GM18502 (cell line): ENCODE results near the gene SNX9.
"Not testable (repeated sequence)": the region's sequence is repeated elsewhere in the genome, so short reads cannot be mapped to it uniquely, and the experiment has no call there.

Source experiments
- ATAC-seq: cut with Tn5 transposase; IDR thresholded peaks from one replicate; pipeline ENCODE4 v1.9.1; 2021; ENCODE audit warnings: mild to moderate bottlenecking; ENCODE audit not compliant: unreplicated experiment, poor library complexity

SNX9 gene

DNA sequence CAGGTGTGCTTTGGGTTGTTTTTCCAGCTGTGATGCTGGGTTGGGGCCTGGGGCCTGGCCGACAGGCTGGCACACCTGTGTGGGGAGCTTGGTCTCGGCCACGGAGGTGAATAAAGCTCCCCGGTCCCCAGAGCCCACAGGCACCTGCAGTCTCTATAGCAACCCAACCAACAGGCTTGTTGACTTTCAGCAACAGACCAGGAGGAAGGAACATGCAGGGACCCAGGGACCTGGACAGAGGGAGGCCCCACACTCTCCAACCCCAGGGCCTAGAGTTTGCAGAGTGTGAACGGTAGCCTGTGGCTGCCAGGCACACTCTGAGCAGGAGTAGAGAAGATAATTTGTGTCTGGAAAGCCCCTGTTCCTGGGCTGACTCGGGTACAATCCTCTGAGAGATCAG is 144.0 kb downstream of the SNX9 start:
- no peak for ATAC-seq

DNA sequence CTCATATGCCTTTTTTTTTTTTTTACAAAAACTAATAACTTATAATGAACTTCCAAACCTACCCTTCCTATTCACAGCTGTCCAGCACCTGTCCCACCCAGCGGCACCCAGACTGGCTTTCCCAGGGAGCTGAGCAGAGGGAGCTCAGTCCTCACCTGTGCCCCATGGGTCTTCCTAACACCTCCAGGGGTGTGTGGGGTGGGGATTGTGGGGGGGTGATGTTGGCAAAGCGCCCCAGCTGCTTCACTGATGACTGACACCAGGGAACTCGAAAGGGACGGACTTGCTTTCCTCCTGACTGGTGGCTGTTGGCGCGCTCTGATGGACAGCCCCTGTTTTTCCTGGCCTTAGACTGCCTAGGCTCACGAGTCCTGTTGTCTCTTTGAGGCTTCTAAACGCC is 144.4 kb downstream of the SNX9 start:
- ATAC-seq: no peak

DNA sequence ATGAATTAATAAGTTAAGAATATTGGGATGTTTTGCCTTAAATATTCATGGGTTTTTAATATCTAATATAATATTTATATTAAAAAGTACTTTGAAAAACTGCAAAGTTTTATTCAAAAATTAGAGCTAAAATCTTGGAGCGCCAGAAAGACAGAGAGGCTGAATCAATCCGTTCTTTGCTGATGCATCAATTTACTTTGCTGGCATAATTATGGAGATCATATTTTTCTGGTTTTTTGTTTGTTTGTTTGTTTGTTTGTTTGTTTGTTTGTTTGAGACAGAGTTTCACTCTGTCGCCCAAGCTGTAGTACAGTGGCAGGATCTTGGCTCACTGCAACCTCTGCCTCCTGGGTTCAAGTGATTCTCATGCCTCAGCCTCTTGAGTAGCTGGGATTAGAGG is 149.1 kb downstream of the SNX9 start:
- ATAC-seq: not testable (repeated sequence)

DNA sequence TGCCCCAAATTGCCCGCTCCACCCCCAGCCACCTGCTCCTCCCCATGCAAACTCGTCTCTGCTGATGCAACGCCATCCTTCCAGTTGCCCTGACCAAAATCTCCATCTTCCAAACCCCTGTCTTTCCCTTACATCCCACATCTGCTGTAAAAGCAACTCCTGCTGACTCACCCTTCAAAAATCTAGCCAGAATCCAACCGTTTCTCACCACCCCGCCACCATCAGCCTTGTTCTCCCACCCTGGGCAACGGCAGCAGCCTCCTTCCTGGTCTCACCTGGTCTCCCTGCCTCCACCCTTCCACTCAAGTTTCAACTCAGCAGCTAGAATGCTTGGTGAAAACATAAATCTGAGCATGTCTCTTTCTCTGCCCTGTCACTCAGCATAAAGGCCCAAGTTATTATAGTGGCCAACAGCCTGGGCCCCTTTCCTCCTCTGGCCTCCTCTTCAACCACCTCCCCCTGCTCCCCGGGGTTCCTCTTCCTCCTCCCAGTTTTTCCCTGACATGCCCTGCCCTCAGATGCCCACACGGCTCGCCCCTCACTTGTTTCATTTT is 151.4 kb downstream of the SNX9 start:
- ATAC-seq: no peak

DNA sequence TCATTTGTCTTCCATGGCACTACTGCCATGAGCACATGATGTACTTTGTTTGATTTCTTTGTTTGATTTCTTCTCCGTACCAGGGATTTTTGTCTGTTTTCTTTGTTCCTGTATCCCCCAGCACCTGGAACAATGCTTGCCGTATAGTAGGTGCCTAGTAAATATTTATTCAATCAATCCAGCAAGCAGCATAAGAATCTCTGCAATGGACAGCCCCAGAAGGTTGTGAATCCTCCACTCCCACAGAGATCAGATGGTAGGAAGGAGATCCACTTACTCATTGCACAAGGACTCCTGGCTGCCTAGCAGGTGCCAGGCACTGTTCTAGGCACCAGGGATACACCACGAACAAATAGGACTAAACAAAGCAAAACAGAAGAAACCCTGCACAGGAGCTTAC is 151.9 kb downstream of the SNX9 start:
- ATAC-seq: no peak

DNA sequence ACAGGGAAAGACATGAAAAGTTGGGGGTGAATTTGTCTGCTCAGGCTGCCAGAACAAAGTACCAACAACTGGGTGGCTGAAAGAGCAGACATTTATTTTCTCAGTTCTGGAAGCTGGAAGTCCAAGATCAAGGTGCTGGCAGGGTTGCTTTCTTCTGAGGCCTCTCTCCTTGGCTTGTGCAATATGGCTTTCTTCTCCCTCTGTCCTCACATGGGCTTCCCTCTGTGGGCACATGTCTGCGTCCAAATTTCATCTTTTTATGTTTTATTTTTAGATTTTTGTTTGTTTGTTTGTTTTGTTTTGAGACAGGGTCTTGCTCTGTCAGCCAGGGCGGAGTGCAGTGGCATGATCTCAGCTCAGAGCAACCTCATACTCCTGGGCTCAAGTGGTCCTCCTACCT is 152.4 kb downstream of the SNX9 start:
- ATAC-seq: no peak

DNA sequence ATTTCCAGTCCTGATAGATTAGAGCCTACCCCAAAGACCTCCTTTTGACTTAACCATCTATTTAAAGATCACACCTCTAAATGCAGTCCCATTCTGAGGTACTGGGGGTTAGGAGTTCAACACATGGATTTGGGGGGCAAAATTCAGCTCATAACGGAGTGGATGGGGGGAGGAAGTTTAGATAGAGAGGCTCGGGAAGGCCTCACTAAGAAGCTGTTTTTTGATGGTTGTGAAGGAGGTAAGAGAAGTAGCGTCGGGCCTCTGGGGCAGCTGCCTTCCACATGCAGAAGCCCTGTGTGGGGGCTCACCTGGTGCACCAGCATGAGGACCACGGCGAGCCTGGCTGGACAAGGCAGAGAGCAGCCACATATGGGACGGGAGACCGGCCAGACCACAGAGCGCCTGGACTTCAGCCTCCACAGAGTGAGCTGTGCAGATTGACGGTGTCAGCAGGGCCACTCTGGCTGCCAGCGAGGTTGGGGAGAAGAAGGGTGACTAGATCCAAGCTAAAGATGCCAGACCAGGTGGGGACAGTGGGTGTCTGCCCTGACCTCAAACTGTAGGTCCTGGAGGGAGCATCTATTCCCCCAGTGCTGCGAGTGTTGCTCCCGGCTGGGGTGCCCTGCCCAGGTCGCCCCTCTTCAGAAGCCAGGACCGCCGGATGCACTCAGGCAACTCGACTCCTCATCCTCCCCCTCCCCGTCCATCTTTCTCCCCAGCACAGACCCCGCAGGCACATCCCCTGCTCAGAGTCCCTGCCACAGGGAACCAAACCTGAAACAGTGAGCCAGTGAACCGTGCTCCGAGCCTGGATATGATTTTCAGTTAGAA is 153.5 kb downstream of the SNX9 start:
- no peak for ATAC-seq

DNA sequence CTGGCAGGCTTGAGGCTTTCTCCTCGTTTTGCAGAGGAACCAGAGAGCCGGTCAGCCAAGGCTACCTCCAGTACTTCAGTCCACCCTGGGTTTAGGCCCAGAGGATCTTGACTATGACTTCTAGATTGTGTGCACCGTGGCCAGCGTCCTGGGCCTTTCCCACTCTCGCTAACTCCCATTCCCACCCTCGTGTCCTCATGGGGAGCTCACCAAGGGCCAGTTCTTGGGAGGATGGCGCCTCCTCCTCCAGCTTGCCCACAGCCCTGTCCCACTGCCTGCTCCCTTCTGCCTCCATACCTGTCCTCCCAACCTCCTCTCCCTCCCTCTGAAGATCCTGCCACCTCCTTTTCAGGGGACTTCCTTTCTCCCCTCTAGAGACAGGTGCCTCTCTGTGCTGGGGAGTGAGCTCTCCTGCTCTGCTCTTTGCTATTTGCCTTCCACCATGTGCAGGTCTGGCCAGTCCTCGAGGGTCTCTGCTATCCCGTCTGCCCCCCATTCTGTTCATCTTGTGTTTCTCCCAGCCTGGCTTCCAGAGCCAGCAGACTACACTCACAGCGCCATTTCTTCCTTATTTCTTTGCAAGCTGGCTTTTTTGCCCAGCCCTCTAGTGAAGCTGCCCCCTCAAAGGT is 154.2 kb downstream of the SNX9 start:
- no peak for ATAC-seq

DNA sequence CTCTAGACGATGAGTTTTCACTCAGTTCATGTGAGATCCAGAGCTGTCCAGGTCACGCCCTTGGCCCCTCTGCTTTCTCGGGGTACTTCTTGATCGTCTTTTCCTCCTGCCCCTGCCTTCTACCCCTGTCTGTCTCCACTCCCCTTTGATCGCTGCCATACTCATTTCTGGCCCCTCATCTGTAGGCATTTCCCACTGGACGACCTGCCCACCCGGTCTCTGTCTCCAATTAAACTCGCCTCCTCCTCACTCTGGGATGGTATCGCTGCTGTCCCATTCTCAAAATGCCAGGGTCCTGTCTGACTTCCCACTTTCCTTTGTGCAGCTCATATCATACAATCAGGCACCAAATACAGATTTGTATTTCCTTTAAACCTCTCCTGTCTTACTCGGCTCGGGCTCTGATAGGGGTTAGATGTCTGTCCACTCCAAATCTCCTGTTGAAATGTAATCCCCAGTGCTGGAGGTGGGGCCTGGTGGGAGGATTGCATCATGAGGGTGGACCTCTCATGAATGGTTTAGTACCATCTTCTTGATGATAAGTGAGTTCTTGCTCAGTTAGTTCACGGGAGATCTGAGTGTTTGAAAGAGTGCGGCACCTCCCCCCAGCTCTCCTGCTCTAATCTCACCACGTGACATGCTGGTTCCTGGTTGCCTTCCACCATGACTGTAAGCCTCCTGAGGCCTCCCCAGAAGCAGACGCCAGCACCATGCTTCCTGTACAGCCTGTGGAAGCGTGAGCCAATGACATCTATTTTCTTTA is 155.2 kb downstream of the SNX9 start:
- ATAC-seq: no peak

DNA sequence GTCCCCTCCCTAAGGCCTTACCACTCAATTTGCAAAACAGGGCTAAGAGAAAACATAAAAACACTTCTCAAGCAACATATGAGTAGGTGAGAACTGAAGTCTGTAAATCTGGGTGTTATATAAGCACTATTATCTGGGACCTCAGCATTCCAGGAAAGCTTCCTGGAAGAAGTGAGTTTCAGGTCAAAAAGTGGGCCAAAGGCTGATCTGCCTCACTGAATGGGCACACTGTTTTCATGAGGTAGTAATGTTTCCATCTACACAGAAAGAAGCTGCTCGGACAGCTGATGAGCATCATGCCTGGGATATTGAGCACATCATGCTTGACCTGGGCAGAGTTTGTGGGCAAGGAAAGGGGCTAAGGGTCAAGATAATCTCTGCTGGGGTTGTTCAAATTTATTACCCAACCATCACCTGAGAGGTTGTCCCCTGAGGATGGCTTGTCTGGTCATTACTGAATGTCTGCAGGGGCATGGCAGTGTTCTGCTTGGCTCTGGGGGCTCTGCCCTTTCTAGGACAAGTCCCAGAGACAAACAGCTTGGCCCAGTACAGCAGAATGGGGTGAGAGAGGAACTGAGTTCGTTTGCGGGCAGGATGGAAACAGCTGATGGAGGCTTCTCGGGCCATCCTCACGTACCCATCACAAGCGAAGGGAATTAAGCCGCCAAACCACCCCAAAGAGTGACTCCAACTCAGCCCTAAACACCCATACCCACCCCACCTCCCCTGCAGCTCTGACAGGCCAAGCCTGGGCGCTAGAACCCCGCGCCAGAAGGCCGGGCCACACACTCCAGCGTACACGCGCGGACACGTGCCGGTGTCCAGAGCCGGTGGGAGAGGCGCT is 157.5 kb downstream of the SNX9 start:
- peak; percentile 14 for ATAC-seq

DNA sequence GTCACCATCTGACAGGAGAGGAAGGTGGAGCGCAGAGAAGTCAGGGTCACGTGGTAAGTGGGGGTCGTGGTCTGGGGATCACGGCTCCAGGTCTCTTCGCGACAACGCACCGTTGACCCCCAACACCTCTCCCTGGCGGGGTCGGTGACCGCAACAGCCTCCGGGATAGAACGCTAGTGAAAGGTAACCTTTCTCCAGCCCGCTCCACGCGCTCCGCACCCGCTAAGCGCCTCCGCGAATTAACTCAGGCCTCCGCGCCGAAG is 158.0 kb downstream of the SNX9 start:
- peak; percentile 41 for ATAC-seq

DNA sequence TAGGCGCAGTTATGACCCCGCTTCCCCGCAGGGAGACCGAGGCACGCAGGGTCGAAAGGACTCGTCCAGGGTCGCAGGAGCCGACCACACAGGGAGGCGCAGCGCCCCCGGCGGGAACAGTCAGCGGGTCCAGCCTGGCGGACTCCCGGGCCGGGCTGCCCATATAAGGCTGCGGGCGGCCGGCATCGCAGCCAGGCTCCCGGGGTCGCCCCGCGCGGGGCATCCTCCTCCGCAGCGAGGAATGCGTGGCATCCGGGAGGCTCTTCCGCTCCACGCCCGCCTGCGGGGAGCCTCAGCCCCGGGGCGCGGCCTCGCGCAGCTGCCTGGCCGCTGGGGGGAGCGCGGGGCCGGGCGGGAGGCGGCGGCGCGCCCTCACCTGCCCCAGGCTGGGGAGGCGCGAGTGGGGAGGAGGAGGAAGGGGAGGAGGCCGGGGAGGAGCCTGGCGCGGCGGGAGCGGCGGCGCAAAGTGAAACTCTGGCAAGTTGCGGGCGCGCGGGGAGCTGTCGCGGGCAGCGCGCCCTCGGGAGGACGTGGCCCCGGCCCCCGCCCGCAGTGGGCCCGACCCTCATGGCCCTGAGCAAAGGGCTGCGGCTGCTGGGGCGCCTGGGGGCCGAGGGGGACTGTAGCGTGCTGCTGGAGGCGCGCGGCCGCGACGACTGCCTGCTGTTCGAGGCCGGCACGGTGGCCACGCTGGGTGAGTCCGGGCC is 158.5 kb downstream of the SNX9 start, which contains the start of gene SYNJ2:
Gene SYNJ2 (plus strand): TSS at position 469 of the 707 bp plus-strand sequence. CDS start 99 bp downstream, at position 568.
- ATAC-seq: peak; percentile 87

DNA sequence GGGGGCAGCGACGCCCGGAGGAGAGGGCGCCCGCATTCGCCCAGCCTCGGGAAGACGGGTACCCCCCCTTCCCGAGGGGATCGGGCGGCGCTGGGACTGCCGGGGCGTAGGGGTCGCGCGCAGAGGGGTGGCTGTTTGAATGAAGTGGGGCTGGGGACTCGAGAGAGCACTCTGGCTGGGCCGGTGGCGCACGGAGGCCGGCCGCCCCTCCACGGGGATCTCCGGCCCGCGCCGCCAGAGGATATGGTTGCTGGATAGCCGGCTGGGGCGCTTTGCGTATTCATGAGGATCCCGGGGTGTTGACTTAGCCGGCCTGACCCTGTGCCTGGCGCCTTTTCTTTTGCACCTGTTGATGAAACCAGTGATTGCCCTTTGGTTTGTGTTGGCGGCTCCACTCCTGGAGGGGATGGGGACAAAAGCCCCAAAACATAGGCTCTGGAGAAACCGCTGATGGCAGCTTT is 159.1 kb downstream of the SNX9 start:
- peak; percentile 40 for ATAC-seq

DNA sequence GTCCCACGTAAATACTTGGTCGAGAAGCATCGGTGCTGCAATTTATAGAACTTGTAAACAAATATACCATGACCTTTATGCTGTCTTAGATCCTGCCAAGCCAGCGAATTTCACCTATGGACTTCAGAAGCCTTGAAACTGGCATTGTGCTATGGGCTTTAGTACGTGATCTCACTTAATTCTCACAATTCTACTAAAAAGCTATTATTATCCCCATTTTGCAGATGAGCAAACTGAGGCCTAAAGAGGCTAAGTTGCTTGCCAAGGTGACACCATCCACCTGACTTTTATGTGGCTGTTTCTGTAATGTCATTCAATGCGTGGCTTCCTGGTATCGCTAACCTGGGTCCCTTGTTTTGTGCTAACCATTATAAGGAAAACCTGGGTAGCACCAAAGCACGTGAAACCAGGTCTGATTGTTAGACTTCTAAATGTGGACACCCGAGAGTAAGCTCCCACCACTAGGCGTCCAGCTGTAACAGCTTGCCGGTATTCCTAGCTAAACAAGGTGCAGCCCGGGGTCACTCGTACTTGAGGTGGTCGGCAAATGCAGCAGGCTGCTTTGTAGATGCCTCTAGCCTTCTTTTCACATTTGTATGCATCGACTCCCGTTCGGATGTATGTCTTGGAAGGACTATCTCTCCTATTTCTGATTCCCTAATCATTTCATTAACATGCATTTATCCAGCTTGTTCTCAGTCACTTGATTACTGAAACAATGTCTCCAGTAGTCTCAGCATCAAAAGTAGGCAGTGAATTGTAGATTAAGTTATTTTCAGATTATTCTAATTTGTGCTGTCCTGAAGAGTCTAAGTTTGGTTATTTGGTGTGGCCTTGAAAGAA is 159.7 kb downstream of the SNX9 start:
- ATAC-seq: no peak

DNA sequence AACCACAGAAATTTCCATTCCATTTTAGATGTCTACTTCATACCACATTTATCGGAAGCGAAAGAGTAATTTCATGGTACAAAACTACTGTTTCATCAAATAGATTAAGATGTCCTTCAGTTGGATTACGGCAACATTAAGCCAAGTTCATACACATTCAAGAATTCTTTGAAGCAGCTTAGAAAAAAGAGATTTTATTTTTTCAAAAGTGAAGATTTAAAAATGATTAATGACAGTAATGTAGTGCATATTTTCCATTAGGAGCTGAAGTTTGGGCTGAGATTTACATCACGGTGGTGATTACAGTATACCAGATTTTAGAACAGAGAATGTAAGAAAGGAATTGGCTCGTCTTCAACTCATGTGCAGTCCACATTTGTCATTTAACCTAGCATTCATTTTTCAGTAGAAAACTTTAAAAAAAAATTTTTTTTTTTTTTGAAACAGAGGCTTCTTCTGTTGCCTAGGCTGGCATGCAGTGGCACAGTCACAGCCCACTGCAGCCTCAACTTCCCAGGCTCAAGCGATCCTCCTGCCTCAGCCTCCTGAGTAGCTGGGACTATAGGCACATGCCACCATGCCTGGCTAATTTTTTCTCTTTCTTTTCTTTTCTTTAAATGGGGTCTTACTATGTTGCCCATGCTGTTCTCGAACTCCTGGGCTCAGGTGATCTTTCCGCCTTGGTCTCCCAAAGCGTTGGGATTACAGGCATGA is 160.5 kb downstream of the SNX9 start:
- no peak for ATAC-seq

DNA sequence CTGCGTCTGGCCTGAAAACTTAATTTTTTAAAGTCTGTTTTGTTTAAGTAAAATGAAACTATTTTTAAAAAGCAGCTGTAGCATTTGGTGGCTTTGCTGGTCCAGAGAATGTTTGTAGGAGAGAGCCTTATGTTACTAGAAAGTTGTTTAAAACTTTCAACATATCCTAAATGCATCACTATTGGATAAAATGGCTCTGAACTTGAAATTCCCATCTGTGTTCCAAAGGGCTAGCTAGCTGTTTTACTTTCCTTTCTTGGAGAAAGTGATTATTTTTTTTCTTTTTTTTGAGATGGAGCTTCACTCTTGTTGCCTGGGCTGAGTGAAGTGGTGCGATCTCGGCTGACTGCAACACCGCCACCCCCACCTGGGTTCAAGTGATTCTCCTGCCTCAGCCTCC is 161.1 kb downstream of the SNX9 start:
- ATAC-seq: no peak

DNA sequence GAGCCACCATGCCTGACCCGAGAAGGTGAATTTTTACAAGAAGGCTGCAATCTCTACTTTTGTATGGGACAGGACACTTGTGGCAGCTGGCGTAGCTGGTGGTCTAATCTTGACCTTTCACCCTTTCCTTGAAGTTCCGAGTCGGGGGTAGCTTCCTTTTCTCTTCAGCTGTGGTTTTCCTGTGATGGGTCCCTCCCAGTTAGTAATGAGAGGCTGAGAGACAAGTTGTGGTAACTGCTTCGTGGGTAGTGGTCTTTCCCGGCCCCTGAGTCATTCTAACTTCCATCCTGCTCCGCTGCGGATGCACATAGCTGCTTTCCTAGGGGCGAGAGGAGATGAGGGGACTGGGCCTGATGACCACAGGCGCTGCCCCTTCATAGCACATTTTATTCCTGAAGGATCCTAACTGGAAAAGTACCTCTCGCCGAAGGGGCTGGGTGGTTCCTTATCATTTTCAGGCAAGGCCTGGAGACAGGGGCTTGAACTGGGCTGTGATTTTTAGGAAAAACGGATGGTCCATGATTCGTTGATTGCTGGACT is 161.7 kb downstream of the SNX9 start:
- no peak for ATAC-seq
